HG03135 (cell line): Measurements from ENCODE around the gene ELL.
"Not testable (repeated sequence)": the region's sequence is repeated elsewhere in the genome, so short reads cannot be mapped to it uniquely, and the experiment has no call there.

Experiments used
- ATAC-seq: cut with Tn5 transposase; IDR thresholded peaks from one replicate; pipeline ENCODE4 v1.9.1; 2021; ENCODE audit warnings: mild to moderate bottlenecking, moderate library complexity; ENCODE audit not compliant: unreplicated experiment

The ELL gene

GRCh38 chr19:18405754-18406153 is 116.1 kb downstream of the ELL start:
- ATAC-seq: not testable (repeated sequence)

- ATAC-seq: not testable (repeated sequence)
These were observed 119.2 kb downstream of the ELL start for GRCh38 chr19:18402455-18403248.

DNA sequence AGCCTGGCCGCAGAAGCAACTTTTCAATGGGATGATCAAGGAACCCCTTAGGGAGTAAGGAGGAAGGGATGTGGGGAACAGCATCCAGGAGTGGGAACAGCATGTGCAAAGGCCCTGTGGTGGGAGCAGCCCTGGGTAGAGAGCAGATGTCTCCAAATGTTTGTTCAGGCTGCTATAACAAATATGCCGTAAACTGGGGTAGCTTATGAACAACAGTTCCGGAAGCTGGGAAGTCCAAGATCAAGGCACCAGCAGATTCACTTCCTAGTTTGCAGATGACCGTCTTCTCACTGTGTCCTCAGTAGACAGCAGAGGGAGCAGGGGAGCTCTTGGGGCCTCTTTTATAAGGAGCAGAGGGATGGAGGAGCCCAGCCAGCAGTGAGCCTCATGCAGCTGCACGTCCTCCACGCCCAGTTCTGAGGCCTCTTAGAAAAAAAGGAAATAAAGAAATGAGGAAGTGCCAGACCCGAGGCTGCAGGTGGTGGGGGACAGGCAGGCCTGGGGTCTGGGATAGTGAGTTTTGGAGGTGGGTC is 120.2 kb downstream of the ELL start:
- ATAC-seq: no peak

GRCh38 chr19:18399008-18399407 is 122.9 kb downstream of the ELL start:
- no peak for ATAC-seq

- ATAC-seq: no peak
These were observed 124.3 kb downstream of the ELL start, which contains the start of gene LRRC25 for GRCh38 chr19:18397242-18398202. Gene LRRC25 (minus strand): TSS chr19:18397622. CDS start chr19:18396963, 659 bp downstream.

GRCh38 chr19:18396471-18397241 is 125.2 kb downstream of the ELL start:
- ATAC-seq: no peak

GRCh38 chr19:18393836-18394235 is 128.0 kb downstream of the ELL start:
- ATAC-seq: no peak

DNA sequence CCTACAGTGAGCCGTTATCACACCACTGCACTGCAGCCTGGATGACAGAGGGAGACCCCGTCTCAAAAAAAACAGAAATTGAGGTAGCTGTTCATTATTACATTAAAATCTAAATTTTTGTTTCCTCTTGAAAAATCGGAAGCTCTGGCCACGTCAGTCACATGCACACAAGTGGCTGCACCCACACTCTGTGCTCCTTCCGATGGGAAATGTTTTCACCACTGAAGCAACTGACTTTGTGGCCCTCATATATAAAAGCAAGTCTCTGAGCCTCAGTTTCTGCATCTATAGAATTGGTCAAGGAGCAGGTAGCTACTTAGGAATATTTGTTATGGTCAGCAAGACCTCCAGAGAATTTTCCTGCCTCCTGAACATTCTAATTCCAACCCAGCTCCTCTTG is 128.9 kb downstream of the ELL start:
- ATAC-seq: no peak
